Activated CD8-positive, alpha-beta memory T cell treated with anti-CD3 and anti-CD28 coated beads for 4 hours (primary cell): ENCODE results near the gene SEPTIN5.
"Not testable (repeated sequence)": the region's sequence is repeated elsewhere in the genome, so short reads cannot be mapped to it uniquely, and the experiment has no call there.

Experiments used
- DNase-seq, 2 donors: peaks; one replicate each; pipeline ENCODE4 v3.0.0-alpha.2; 2020; ENCODE audit warnings: low read depth in 2 of 2

The SEPTIN5 gene

GRCh38 chr22:19720150-19720827 is 6.0 kb downstream of the SEPTIN5 start:
- no peak for DNase-seq

GRCh38 chr22:19720999-19721329 is 6.7 kb downstream of the SEPTIN5 start:
- DNase-seq: no peak

- no peak for DNase-seq
These were observed 7.3 kb downstream of the SEPTIN5 start for GRCh38 chr22:19721330-19722177.

GRCh38 chr22:19722178-19722981 is 8.1 kb downstream of the SEPTIN5 start:
- DNase-seq: no peak

GRCh38 chr22:19722982-19723231 is 8.6 kb downstream of the SEPTIN5 start:
- no peak for DNase-seq

GRCh38 chr22:19723232-19723982 is 9.1 kb downstream of the SEPTIN5 start, which contains the start of gene GP1BB:
TSS of gene GP1BB (plus strand) at chr22:19723539. CDS start at chr22:19723570, 31 bp downstream.
- DNase-seq: no peak

GRCh38 chr22:19723983-19724827 is 9.9 kb downstream of the SEPTIN5 start:
- DNase-seq: no peak

GRCh38 chr22:19724927-19725661 is 10.8 kb downstream of the SEPTIN5 start:
- DNase-seq: no peak

GRCh38 chr22:19726064-19726788 is 11.9 kb downstream of the SEPTIN5 start:
- DNase-seq: not testable (repeated sequence)

- no peak for DNase-seq
These were observed 13.2 kb downstream of the SEPTIN5 start for GRCh38 chr22:19727310-19728150.

- DNase-seq: no peak
These were observed 14.0 kb downstream of the SEPTIN5 start for GRCh38 chr22:19728271-19728670.

- DNase-seq: no peak
These were observed 14.5 kb downstream of the SEPTIN5 start for GRCh38 chr22:19728836-19729235.

GRCh38 chr22:19729507-19729906 is 15.2 kb downstream of the SEPTIN5 start:
- no peak for DNase-seq

GRCh38 chr22:19730198-19730597 is 15.9 kb downstream of the SEPTIN5 start:
- no peak for DNase-seq

GRCh38 chr22:19730655-19731360 is 16.5 kb downstream of the SEPTIN5 start:
- DNase-seq: peak; percentile 69

- no peak for DNase-seq
These were observed 17.2 kb downstream of the SEPTIN5 start for GRCh38 chr22:19731361-19732135.

GRCh38 chr22:19732403-19733113 is 18.3 kb downstream of the SEPTIN5 start:
- no peak for DNase-seq
